HG03354 (cell line): ENCODE results near the gene AGPAT3.

Source experiments
- ATAC-seq: cut with Tn5 transposase; IDR thresholded peaks from one replicate; pipeline ENCODE4 v1.9.1; 2021; ENCODE audit warnings: mild to moderate bottlenecking; ENCODE audit not compliant: unreplicated experiment, poor library complexity, severe bottlenecking

The AGPAT3 gene

DNA sequence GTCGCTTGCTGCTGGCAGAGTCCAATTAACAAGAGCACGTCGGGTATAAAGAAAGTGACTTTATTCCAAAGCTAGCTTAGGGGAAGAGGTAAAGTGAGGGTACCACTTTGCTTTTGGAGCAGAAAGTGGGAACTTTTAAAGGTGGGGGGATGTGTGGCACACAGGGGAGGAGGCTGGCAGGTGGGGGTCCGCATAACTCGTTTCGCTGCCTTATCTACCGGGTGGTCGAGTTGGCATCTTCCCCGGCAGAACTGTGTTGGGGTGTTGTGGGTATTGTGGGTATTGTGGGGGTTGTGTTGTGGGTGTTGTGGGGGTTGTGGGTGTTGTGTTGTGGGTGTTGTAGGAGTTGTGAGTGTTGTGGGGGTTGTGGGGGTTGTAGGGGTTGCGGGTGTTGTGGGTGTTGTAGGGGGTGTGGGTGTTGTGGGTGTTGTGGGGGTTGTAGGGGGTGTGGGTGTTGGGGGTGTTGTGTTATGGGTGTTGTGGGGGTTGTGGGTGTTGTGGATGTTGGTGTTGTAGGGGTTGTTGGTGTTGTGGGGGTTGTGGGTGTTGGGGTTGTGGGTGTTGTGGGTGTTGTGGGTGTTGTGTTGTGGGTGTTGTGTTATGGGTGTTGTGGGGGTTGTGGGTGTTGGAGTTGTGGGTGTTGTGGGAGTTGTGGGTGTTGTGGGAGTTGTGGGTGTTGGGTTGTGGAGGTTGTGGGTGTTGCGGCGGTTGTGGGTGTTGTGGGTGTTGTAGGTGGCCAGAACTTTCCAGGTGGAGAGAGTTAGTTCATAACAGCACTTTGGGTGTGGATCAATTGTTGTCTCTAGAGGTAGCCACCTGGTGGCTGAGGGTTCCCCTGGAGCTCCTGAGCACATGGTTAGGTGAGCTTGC, 52.7 kb downstream of the AGPAT3 start:
- no peak for ATAC-seq

DNA sequence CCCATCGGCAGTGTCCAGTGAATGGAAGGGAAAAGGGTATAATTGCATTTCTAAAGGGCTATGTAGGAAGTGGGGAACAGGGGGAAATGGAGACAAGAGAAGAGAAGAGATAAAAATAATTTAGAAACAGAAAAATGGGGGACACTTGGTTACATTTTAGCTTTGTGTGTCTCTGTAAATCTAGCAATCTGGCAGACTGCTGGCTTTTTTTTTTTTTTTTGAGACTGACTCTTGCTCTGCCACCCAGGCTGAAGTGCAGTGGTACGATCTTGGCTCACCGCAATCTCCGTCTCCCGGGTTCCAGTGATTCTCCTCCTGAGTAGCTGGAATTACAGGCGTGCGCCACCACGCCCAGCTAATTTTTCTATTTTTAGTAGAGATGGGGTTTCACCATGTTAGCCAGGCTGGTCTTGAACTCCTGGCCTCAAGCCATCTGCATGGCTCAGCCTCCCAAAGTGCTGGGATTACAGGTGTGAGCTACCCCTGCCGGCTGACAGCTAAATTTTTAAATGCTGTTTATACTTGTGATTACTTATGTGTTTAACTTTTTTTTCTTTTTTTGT, 53.4 kb downstream of the AGPAT3 start:
- no peak for ATAC-seq

DNA sequence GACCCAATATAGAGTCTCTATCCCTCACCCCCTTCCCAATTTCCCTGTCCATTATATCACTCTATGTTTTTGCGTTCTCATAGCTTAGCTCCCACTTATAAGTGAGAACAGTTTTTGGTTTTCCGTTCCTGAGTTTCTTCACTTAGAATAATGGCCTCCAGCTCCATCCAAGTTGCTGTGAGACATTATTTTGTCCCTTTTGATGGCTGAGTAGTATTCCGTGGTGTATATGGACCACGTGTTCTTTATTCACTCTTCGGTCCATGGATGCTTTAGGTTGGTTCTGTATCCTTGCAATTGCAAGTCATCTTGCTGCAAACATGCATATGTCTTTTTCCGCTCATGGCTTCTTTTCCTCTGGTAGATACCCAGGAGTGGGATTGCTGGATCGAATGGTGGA, 54.3 kb downstream of the AGPAT3 start:
- ATAC-seq = no peak

- ATAC-seq = no peak
Observed at GRCh38 chr21:43919871-43920801, 55.1 kb downstream of the AGPAT3 start.

- peak; percentile 31 for ATAC-seq
Observed at GRCh38 chr21:43921571-43921978, 56.6 kb downstream of the AGPAT3 start.

DNA sequence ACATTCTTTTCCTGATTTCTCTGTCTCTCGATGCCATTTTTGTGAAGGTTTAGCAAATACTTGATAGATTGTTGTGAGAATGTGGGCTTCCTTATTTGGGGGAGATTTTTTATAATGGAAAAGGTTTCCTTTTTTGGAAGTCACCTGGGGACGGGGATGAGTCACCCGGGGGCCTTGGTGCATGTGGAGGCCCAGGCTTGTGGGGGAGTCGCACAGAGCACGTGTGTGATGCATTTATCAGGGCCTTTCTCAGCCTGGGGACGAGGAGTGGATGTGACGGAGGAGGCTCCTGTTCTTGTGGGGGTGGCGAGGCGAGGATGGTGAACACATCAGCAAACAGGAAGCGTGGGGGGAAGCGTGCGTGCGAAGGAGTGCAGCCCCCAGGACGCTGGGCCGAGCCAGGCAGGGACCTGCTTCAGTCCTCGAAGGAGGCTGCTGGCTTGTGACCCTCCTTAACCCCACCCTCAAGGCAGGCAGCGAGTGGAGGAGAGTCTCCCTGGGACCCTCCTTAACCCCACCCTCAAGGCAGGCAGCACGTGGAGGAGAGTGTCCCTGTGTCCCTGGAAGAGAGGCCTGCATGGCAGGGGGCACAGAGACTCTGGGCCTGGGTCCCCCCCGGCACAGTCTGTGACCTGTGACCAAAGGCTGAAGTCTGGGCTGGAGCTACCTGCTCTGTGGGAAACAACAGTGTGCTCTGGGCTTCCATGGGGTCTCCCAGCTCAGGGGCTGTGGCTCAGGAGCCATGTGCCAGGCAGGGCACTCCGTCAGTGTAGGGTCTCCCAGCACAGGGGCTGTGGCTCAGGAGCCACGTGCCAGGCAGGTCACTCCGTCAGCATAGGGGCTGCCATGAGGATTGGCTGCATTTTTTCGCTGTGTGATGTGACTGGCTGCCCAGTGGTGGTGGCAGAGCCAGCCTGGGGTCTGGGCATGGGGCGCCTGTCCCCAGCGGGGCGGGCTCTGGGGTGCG, 57.2 kb downstream of the AGPAT3 start:
- ATAC-seq = peak; percentile 44

GRCh38 chr21:43922949-43923348, 57.9 kb downstream of the AGPAT3 start:
- no peak for ATAC-seq

- no peak for ATAC-seq
Observed at GRCh38 chr21:43923391-43923790, 58.4 kb downstream of the AGPAT3 start.

DNA sequence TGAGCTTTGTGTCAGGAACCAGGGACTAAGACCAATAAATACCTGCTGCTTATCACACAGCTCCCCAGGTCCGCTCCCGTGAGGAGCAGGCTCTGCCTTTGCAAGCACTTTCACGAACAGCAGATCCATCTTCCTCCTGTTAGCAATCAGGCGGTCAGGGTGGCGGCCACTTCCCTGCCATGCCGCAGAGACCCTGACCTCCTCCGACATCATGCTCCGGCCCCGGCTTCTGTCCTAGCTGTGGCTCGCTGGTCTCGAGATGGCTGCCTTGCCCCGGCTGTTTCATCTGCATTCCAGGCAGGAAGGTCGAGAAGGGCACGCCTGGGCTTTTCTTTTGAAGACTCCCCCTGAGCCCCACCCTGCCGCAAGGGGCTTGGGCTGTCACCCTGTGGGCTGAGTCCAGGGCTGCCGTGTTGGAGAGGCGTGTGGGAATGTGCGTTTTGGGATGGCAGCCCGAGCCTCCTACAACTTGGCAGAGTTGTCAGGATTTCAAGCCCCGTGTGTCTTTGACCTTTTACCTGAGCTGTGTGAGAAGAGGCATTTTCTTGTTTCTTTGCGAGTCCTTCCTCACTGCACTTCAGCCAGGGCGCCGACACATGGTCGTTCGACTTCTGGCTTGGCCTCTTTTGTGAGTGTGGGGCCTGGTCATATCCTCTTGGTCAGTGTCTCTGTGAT, 59.5 kb downstream of the AGPAT3 start:
- ATAC-seq = no peak

GRCh38 chr21:43925096-43925481, 60.1 kb downstream of the AGPAT3 start:
- ATAC-seq = no peak

DNA sequence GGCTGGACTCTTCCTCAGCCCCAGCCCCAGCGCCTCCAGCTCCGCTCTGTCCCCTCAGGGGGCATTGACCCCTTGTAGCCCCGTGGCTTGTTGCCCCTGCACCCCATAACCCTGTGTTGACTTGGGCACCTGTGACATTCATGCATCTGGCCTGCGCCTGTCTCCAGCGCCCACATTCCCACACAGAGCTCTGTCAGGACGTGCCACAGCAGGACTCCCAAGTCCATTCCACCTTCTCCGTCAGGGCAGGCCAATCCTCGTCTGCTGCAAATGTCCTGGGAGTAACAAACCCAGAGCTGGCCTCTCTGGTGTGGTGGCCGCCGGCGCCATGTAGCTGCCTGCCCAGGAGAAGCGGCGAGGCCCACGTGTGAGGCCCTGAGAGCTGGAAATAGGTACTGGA, 60.6 kb downstream of the AGPAT3 start:
- ATAC-seq = no peak

GRCh38 chr21:43926196-43926595, 61.2 kb downstream of the AGPAT3 start:
- ATAC-seq = no peak

DNA sequence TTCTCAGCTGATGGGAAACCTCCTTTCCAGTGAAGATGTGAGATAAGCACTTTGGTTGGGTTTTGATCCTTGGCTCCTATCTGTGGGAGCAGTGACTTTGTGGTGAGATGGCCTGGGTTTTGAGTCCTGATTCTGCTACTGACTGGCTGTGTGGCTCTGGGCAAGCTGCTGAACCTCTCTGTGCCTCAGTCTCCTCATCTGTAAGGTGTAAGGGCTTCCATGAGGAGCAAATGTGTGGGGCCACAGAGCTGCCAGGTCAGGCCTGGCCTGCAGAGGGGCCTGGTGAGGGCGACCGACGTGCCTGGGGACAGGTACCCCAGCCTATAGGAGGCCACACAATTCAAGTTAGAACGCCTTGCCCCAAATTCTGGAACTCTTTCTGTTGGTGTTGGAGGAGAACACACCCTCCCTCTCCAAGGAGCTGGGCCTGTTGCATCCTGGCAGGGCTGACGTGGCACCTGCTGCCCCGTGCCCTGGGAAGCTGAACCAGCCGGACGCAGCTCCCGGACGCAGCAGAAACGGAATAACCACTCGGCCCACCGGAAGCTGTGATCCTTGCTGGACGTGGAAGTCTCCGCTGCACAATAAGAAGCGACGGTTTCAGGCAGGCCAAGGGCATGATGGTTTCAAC, 62.7 kb downstream of the AGPAT3 start:
- no peak for ATAC-seq

GRCh38 chr21:43928222-43929125, 63.5 kb downstream of the AGPAT3 start:
- ATAC-seq = no peak

DNA sequence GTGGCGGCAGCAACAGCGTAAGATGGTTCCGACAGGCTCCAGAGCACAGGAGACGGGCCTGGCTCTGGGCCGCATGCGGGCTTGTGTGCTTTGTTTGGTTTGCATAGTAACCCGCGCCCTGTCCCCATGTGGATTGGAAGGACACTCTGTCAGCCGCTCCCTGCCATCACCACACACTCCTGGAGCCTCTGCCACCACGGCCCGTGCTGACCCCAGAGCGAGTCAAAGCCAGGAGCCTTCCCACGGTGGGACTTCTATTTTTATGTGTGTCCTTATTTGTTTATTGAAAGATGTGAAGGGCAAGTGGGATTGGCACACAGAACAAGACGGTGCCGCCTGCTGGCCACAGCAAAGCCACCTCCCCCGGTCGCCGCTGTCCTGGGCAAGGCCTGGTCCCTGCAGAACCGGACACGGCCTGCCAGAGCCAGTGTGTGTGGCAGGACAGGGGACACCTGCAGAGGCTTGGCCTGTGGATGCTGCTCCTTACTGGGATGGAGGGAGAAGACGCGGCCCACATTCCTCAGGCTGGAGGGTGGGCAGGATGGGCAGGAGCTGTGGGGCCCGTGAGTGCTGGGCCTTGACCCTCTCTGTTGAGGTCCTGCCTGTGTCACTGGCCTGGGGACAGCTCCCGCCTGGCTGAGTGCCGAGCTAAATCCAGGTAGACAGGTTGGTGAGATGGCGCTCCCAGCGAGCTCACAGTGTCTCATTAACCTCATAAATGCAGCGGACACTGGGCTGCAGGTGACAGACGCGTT, 64.4 kb downstream of the AGPAT3 start:
- no peak for ATAC-seq

GRCh38 chr21:43930074-43930847, 65.2 kb downstream of the AGPAT3 start:
- no peak for ATAC-seq
